ENCODE data around the gene FGL2.

Gene FGL2

GRCh38 chr7:77244222-77244934 lies 44.8 kb upstream of the FGL2 start:
- POLR2A ChIA-PET, result no interaction called here

DNA sequence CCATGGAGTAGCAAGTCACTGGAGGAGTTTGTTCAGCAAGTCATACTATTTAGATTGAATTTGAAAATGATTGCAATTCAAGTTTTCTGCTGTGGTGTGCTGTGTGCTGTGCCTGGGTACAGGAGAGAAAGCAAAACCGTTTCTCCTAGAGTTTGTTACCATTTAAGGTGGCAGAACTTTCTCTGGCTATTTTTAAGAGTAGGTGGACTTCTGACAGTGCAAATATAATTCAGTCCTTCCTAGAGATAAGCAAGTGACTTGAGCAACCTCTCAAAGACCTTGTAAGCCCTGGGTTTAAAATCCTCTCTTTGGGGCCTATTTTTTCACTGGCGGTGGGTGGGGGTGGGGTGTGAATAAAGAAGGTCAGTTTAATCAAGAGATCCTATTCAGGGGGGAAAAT lies 42.9 kb upstream of the FGL2 start:
- H3K4me3 ChIP-seq (ENCODE audit: low read depth, low read length), result no peak overlapping the region
- ChIA-PET CTCF (interaction anchor here (1.5 kb wide), 2 partner anchors 11 to 90 kb away, joined by 4 read pairs; no protein-coding TSS in a partner anchor), POLR2A (no interaction called here)
- TF ChIP-seq CTCF (IDR thresholded peaks at IDR 0.05; ENCODE audit: insufficient read depth, low read length, missing control alignments), result no peak
- no peak for DNase-seq (ENCODE audit: low read depth, low spot score)

More at GRCh38 chr7:77244222-77244934, 44.8 kb upstream of the FGL2 start:
- CTCF ChIA-PET, result interaction anchor here (1.1 to 1.5 kb wide), 2 partner anchors 9 to 13 kb away, joined by 4 read pairs; no protein-coding TSS in a partner anchor
- TF ChIP-seq CTCF (IDR thresholded peaks at IDR 0.05; ENCODE audit: insufficient read depth, low read length, missing control alignments), result no peak
- no peak overlapping the region for H3K4me3 ChIP-seq (ENCODE audit: low read depth, low read length)
- no peak for DNase-seq (ENCODE audit: low read depth, low spot score)

- DNase-seq (ENCODE audit: low read depth, low spot score), result no peak
- H3K4me3 ChIP-seq (ENCODE audit: low read depth, low read length), result no peak overlapping the region
- no peak for TF ChIP-seq CTCF (IDR thresholded peaks at IDR 0.05; ENCODE audit: insufficient read depth, low read length, missing control alignments)
- ChIA-PET CTCF (interaction anchor here (1.5 kb wide), 1 partner anchor 91 kb away, joined by 4 read pairs; no protein-coding TSS in a partner anchor), POLR2A (no interaction called here)
Observed at GRCh38 chr7:77242068-77242467, 42.4 kb upstream of the FGL2 start.

DNA sequence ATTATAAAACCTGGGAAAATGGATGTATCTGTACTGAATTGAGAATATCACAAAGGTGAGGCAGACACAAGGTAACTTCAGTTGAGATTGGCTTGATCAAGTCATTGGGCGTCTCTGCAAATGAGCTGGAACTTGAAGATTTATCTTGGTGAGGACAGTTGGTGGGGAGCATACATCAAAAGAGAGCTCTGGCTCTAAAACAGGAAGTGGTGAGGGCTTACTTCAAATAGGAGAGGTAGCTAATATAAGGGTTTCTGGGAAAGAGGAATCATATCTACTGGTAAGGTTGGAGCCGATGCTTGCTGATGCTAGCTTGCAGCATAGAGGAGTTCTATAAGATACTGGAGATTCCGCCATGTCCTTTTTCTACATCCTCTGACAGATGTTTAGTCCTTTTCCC lies 39.9 kb upstream of the FGL2 start:
- POLR2A ChIA-PET, result no interaction called here
- CTCF ChIA-PET, result interaction anchor here (1.0 to 2.9 kb wide), 2 partner anchors 8 to 11 kb away, joined by 4 to 36 read pairs; no protein-coding TSS in a partner anchor
- no peak for TF ChIP-seq CTCF (IDR thresholded peaks at IDR 0.05; ENCODE audit: insufficient read depth, low read length, missing control alignments)
- H3K4me3 ChIP-seq (ENCODE audit: low read depth, low read length), result no peak overlapping the region
- no peak for DNase-seq (ENCODE audit: low read depth, low spot score)

DNA sequence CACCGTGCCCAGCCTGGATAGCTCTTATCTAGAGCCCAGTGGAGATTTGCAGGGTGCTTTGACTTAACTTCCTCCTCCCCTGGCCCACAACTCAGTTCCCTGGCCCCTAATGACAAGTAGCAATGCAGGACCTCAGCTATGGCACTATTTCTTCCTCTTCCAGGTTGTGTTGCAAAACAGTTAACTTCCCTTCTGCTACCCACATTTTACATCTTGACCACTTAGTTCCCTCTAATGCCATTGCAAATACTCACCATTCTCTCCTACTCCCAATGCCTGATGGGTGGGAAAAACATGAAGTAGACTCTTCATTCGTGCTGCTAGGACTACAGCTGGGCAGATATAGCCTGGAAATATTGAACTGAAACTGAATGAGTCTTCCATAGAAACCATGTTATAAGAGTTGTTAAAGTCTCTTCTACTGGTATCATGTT lies 39.1 kb upstream of the FGL2 start:
- CTCF ChIA-PET, result interaction anchor here (2.9 kb wide), 1 partner anchor 9 kb away, joined by 36 read pairs; no protein-coding TSS in a partner anchor

More for the DNA sequence above, 39.1 kb upstream of the FGL2 start:
- H3K4me3 ChIP-seq (ENCODE audit: low read depth, low read length), result no peak overlapping the region
- DNase-seq (ENCODE audit: low read depth, low spot score), result no peak
- TF ChIP-seq CTCF (IDR thresholded peaks at IDR 0.05; ENCODE audit: insufficient read depth, low read length, missing control alignments), result no peak
- POLR2A ChIA-PET, result interaction anchor here (1.0 to 1.2 kb wide), 2 partner anchors 8 to 13 kb away, joined by 3 to 4 read pairs; no protein-coding TSS in a partner anchor

All from AG04449 (cell line).